BJ (cell line): ENCODE results near the gene RBFOX1. TPM values are rescaled to one million over a fixed set of nuclear protein-coding genes. Genes with fewer than 3 reads are reported as not detected.

Source experiments
- CTCF ChIA-PET: fragments of 350-600 bp; formaldehyde crosslinking; extraction: SDS; loops from one replicate; lab custom pipeline; 2021; ENCODE audit warnings: antibody characterized with exemption, inconsistent platforms; lab: Yijun Ruan, JAX
- POLR2A ChIA-PET: fragments of 300-600 bp; sonication (Branson Sonifier 250); formaldehyde crosslinking; extraction: SDS; loops from one replicate; lab custom pipeline; 2021; ENCODE audit warnings: antibody characterized with exemption; lab: Charles Lee
- DNase-seq: peaks from one replicate; pipeline ENCODE4 v3.0.0-alpha.2; 2011; ENCODE audit warnings: low read depth
- H3K27me3 ChIP-seq: 2 replicates; pipeline ENCODE4 v1.6.0; 2011; ENCODE audit warnings: low read length; ENCODE audit not compliant: control insufficient read depth, insufficient read depth
- H3K36me3 ChIP-seq: 2 replicates; pipeline ENCODE4 v1.5.1; 2011; ENCODE audit warnings: low read length; ENCODE audit not compliant: control insufficient read depth, insufficient read depth
- H3K4me3 ChIP-seq: 2 replicates; pipeline ENCODE4 v1.5.1; 2011; ENCODE audit warnings: low read depth, mild to moderate bottlenecking, control low read depth, low read length
- CTCF ChIP-seq: IDR thresholded peaks from 2 replicates; pipeline ENCODE4 v1.5.1; 2011; ENCODE audit warnings: low read depth, mild to moderate bottlenecking, control low read depth, inconsistent platforms, low read length, moderate library complexity; ENCODE audit not compliant: insufficient read depth
- polyA plus RNA-seq: library from polyadenylated mRNA; depleted of rRNA; stranded (reverse); fragments of >200 nt; gene quantifications from 2 replicates; pipeline ENCODE4 v1.2.3, GENCODE V29; 2011

The RBFOX1 gene
- polyA plus RNA-seq, 1 experiment: not detected

GRCh38 chr16:7393680-7394079, 61.0 kb downstream of the RBFOX1 start:
- TF ChIP-seq CTCF: no peak
- H3K27me3 ChIP-seq: no peaks in the 10 kb centered on the region
- ChIA-PET POLR2A (no interaction called here), CTCF (no interaction called here)
- DNase-seq: no peak
- no peaks in the 10 kb centered on the region for H3K36me3 ChIP-seq
- no peak overlapping the region for H3K4me3 ChIP-seq

- Histone ChIP-seq H3K27me3 (no peaks in the 10 kb centered on the region), H3K4me3 (no peak overlapping the region), H3K36me3 (no peaks in the 10 kb centered on the region)
- TF ChIP-seq CTCF: no peak
- no peak for DNase-seq
- ChIA-PET CTCF (no interaction called here), POLR2A (no interaction called here)
Measured at GRCh38 chr16:7394720-7395336, 62.2 kb downstream of the RBFOX1 start.

- no peak for DNase-seq
- Histone ChIP-seq H3K36me3 (no peaks in the 10 kb centered on the region), H3K4me3 (no peak overlapping the region), H3K27me3 (no peaks in the 10 kb centered on the region)
- POLR2A ChIA-PET: no interaction called here
- no peak for TF ChIP-seq CTCF
- CTCF ChIA-PET: no interaction called here
Measured at GRCh38 chr16:7397901-7398300, 65.3 kb downstream of the RBFOX1 start.

- ChIA-PET POLR2A (no interaction called here), CTCF (no interaction called here)
- no peak overlapping the region for H3K4me3 ChIP-seq
- TF ChIP-seq CTCF: no peak
- DNase-seq: no peak
- no peaks in the 10 kb centered on the region for H3K27me3 ChIP-seq
- no peaks in the 10 kb centered on the region for H3K36me3 ChIP-seq
Measured at GRCh38 chr16:7398536-7398935, 65.9 kb downstream of the RBFOX1 start.

- CTCF ChIA-PET: no interaction called here
- no peak overlapping the region for H3K4me3 ChIP-seq
- H3K36me3 ChIP-seq: no peaks in the 10 kb centered on the region
- TF ChIP-seq CTCF: no peak
- no peaks in the 10 kb centered on the region for H3K27me3 ChIP-seq
- no peak for DNase-seq
- POLR2A ChIA-PET: no interaction called here
Measured at GRCh38 chr16:7399296-7399695, 66.7 kb downstream of the RBFOX1 start.
